ENCODE measurements around the gene DCTD.

The DCTD gene

GRCh38 chr4:182883351-182883750 lies 33.8 kb downstream of the DCTD start:
- DNase-seq (ENCODE audit: low read depth, low spot score) = no peak
- Histone ChIP-seq H3K4me1 (ENCODE audit: control insufficient read depth, insufficient read depth, low read length) (no peaks in the 10 kb centered on the region), H3K4me3 (ENCODE audit: low read length) (no peak overlapping the region), H3K36me3 (ENCODE audit: control insufficient read depth, insufficient read depth, low read length) (no peaks in the 10 kb centered on the region), H3K27me3 (ENCODE audit: control insufficient read depth, insufficient read depth, low read length) (no peaks in the 10 kb centered on the region), H3K9me3 (ENCODE audit: control insufficient read depth, insufficient read depth, low read length) (no peaks in the 10 kb centered on the region), H3K27ac (ENCODE audit: low read length) (no peak overlapping the region)
- WGBS (ENCODE audit: insufficient coverage, insufficient read length) = no CpG with 5 or more reads among the region's 8 CpGs

- WGBS (ENCODE audit: insufficient coverage, insufficient read length) = no CpG with 5 or more reads among the region's 16 CpGs
- no peak for DNase-seq (ENCODE audit: low read depth, low spot score)
- Histone ChIP-seq H3K9me3 (ENCODE audit: control insufficient read depth, insufficient read depth, low read length) (no peaks in the 10 kb centered on the region), H3K4me3 (ENCODE audit: low read length) (no peak overlapping the region), H3K4me1 (ENCODE audit: control insufficient read depth, insufficient read depth, low read length) (no peaks in the 10 kb centered on the region), H3K36me3 (ENCODE audit: control insufficient read depth, insufficient read depth, low read length) (no peaks in the 10 kb centered on the region), H3K27me3 (ENCODE audit: control insufficient read depth, insufficient read depth, low read length) (no peaks in the 10 kb centered on the region), H3K27ac (ENCODE audit: low read length) (no peak overlapping the region)
These were observed 35.3 kb downstream of the DCTD start for GRCh38 chr4:182881914-182882313.

DNA sequence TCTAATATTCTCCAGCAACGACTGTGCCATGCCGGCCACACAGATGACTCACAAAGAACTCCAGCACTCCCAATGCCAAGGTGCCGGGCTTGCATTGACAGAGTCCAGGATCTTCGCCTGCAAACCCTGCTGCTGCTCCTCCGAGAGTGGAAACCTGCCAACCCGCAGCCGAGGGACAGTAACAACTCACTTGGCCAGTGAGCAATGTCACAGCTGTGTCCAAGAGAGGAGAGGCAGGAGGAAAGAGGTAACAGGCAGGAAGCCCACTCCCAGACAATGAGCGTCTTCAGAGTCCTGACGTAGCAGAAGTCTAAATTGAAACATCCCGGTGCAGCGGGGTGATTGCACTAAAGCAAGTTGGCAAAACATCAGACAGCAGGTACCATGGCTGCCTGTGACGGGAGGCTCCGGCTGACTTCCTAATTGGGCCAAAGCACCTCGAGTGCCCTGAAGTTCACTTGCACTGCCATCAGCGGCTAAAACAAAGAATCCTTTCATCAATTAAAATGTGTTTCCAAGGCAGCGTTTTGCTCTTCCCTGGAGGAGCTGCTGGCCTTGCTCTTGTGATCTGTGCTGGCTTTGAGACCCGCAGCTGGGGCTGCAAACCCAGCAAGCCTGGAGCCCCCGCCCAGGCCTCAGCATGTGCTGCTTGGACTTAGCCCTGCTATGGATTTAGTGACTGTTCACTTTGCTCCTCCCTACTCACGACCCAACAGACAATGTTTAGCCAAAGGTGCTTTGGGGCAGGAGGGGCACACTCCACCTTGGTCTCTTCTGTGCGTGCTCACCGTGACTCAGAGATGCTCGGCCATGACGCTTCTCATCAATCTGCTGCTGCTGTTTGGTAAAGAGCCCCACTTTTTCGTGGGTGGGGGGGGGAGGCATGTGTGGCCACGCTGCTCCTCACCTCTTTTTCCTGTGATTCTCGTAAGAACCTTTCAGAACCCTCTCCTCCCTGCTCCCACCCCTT lies 36.5 kb downstream of the DCTD start:
- H3K27ac ChIP-seq (ENCODE audit: low read length) = no peak overlapping the region
- DNase-seq (ENCODE audit: low read depth, low spot score) = no peak
- no peak overlapping the region for H3K4me3 ChIP-seq (ENCODE audit: low read length)
- no peaks in the 10 kb centered on the region for H3K27me3 ChIP-seq (ENCODE audit: control insufficient read depth, insufficient read depth, low read length)
- H3K36me3 ChIP-seq (ENCODE audit: control insufficient read depth, insufficient read depth, low read length) = no peaks in the 10 kb centered on the region
- no CpG with 5 or more reads among the region's 26 CpGs for WGBS (ENCODE audit: insufficient coverage, insufficient read length)
- H3K9me3 ChIP-seq (ENCODE audit: control insufficient read depth, insufficient read depth, low read length) = no peaks in the 10 kb centered on the region
- H3K4me1 ChIP-seq (ENCODE audit: control insufficient read depth, insufficient read depth, low read length) = no peaks in the 10 kb centered on the region

- Histone ChIP-seq H3K27ac (ENCODE audit: low read length) (no peak overlapping the region), H3K27me3 (ENCODE audit: control insufficient read depth, insufficient read depth, low read length) (no peaks in the 10 kb centered on the region), H3K4me3 (ENCODE audit: low read length) (no peak overlapping the region), H3K36me3 (ENCODE audit: control insufficient read depth, insufficient read depth, low read length) (no peaks in the 10 kb centered on the region), H3K4me1 (ENCODE audit: control insufficient read depth, insufficient read depth, low read length) (no peaks in the 10 kb centered on the region), H3K9me3 (ENCODE audit: control insufficient read depth, insufficient read depth, low read length) (no peaks in the 10 kb centered on the region)
- whole genome bisulfite sequencing (ENCODE audit: insufficient coverage, insufficient read length) = no CpG with 5 or more reads among the region's 9 CpGs
- no peak for DNase-seq (ENCODE audit: low read depth, low spot score)
These were observed 37.3 kb downstream of the DCTD start for GRCh38 chr4:182879913-182880312.

- no peak for DNase-seq (ENCODE audit: low read depth, low spot score)
- Histone ChIP-seq H3K4me1 (ENCODE audit: control insufficient read depth, insufficient read depth, low read length) (no peaks in the 10 kb centered on the region), H3K27me3 (ENCODE audit: control insufficient read depth, insufficient read depth, low read length) (no peaks in the 10 kb centered on the region), H3K9me3 (ENCODE audit: control insufficient read depth, insufficient read depth, low read length) (no peaks in the 10 kb centered on the region), H3K4me3 (ENCODE audit: low read length) (no peak overlapping the region), H3K36me3 (ENCODE audit: control insufficient read depth, insufficient read depth, low read length) (no peaks in the 10 kb centered on the region), H3K27ac (ENCODE audit: low read length) (no peak overlapping the region)
- no CpG with 5 or more reads among the region's 16 CpGs for WGBS (ENCODE audit: insufficient coverage, insufficient read length)
These were observed 38.3 kb downstream of the DCTD start for GRCh38 chr4:182878633-182879495.

DNA sequence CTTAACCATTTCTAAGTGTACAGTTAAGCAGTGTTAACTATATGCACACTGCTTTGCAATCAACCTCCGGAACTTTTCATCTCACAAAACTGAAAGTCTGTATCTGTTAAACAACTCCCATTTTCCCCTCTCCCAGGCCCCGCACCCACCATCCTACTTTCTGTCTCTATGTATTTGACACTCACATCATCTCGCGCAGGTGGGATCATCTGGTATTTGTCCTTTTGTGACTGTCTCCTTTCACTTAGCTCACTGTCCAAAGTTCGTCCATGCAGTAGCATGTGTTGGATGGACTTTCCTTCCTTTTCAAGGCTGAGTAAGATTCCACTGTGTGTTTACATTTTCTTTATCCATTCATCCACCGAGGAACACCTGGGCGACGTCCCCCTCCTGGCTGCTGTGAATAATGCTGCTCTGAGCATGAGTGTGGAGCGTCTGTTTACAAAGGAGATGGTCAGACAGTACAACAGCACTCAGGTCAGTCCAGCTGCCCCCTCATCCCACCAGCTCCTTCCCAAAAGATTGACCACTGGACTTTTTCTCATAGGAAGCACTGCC lies 39.8 kb downstream of the DCTD start:
- H3K9me3 ChIP-seq (ENCODE audit: control insufficient read depth, insufficient read depth, low read length) = no peaks in the 10 kb centered on the region
- H3K27me3 ChIP-seq (ENCODE audit: control insufficient read depth, insufficient read depth, low read length) = no peaks in the 10 kb centered on the region
- H3K4me3 ChIP-seq (ENCODE audit: low read length) = no peak overlapping the region
- no peaks in the 10 kb centered on the region for H3K36me3 ChIP-seq (ENCODE audit: control insufficient read depth, insufficient read depth, low read length)
- no CpG with 5 or more reads among the region's 9 CpGs for WGBS (ENCODE audit: insufficient coverage, insufficient read length)
- H3K27ac ChIP-seq (ENCODE audit: low read length) = no peak overlapping the region
- H3K4me1 ChIP-seq (ENCODE audit: control insufficient read depth, insufficient read depth, low read length) = no peaks in the 10 kb centered on the region
- DNase-seq (ENCODE audit: low read depth, low spot score) = no peak

DNA sequence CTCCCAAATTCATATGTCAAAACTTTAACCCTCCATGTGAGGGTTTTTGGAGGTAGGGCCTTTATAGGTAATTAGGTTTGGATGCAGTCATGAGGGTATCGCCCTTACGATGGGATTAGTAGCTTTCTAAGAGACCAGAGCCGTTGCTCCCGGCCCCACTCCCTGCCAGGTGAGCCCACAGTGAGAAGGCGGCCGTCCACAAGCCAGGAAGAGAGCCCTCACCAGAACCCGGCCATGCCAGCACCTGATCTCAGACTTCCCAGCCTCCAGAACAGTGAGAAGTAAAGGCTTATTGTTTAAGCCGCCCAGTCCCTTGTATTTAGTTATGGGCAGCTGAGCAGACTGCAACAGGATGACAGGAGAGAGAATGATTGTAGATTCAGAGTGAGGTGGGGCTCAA lies 40.8 kb downstream of the DCTD start:
- no peaks in the 10 kb centered on the region for H3K36me3 ChIP-seq (ENCODE audit: control insufficient read depth, insufficient read depth, low read length)
- H3K9me3 ChIP-seq (ENCODE audit: control insufficient read depth, insufficient read depth, low read length) = no peaks in the 10 kb centered on the region
- no peak overlapping the region for H3K27ac ChIP-seq (ENCODE audit: low read length)
- no peak overlapping the region for H3K4me3 ChIP-seq (ENCODE audit: low read length)
- no peaks in the 10 kb centered on the region for H3K4me1 ChIP-seq (ENCODE audit: control insufficient read depth, insufficient read depth, low read length)
- no CpG with 5 or more reads among the region's 8 CpGs for WGBS (ENCODE audit: insufficient coverage, insufficient read length)
- H3K27me3 ChIP-seq (ENCODE audit: control insufficient read depth, insufficient read depth, low read length) = no peaks in the 10 kb centered on the region
- no peak for DNase-seq (ENCODE audit: low read depth, low spot score)

- Histone ChIP-seq H3K4me1 (ENCODE audit: control insufficient read depth, insufficient read depth, low read length) (no peaks in the 10 kb centered on the region), H3K27me3 (ENCODE audit: control insufficient read depth, insufficient read depth, low read length) (no peaks in the 10 kb centered on the region), H3K9me3 (ENCODE audit: control insufficient read depth, insufficient read depth, low read length) (no peaks in the 10 kb centered on the region), H3K4me3 (ENCODE audit: low read length) (no peak overlapping the region), H3K27ac (ENCODE audit: low read length) (no peak overlapping the region), H3K36me3 (ENCODE audit: control insufficient read depth, insufficient read depth, low read length) (no peaks in the 10 kb centered on the region)
- no peak for DNase-seq (ENCODE audit: low read depth, low spot score)
- WGBS (ENCODE audit: insufficient coverage, insufficient read length) = no CpG with 5 or more reads among the region's 20 CpGs
These were observed 41.5 kb downstream of the DCTD start for GRCh38 chr4:182875453-182876405.

DNA sequence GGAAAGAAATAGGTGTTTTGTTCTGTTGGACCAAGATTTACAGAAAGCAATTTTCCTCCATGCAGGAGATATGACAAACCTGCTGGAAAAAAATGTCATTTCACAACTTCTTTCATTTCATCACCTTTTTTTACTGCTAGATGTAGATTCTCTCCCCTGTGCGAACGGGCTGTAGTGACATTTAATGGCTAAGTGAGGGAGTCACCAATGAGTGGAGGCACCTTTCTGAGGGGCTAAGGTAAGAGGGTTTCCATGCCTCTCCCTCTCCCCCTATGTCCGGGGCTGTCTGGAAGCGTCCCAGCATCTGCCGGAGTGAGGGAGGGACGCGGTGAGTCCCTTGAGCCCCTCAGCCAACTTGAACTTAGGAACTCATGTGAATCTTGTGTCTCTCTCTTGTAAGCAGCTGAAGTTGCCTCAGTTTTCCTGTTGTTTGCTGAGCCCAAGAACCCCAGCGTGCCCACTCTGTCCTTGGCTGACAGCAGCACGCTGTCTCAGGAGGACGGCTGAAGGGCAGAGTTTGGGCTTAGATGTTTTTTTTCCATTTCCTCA lies 42.3 kb downstream of the DCTD start:
- no peak overlapping the region for H3K4me3 ChIP-seq (ENCODE audit: low read length)
- no CpG with 5 or more reads among the region's 10 CpGs for whole genome bisulfite sequencing (ENCODE audit: insufficient coverage, insufficient read length)
- H3K4me1 ChIP-seq (ENCODE audit: control insufficient read depth, insufficient read depth, low read length) = no peaks in the 10 kb centered on the region
- no peaks in the 10 kb centered on the region for H3K36me3 ChIP-seq (ENCODE audit: control insufficient read depth, insufficient read depth, low read length)
- no peaks in the 10 kb centered on the region for H3K9me3 ChIP-seq (ENCODE audit: control insufficient read depth, insufficient read depth, low read length)
- H3K27ac ChIP-seq (ENCODE audit: low read length) = no peak overlapping the region
- DNase-seq (ENCODE audit: low read depth, low spot score) = no peak
- no peaks in the 10 kb centered on the region for H3K27me3 ChIP-seq (ENCODE audit: control insufficient read depth, insufficient read depth, low read length)

Measured in iPS DF 6.9 (cell line).